ENCODE measurements around the gene CTNND2. TPM values are rescaled to one million over a fixed set of nuclear protein-coding genes. Genes with fewer than 3 reads are reported as not detected.

CTNND2 gene
- total RNA-seq: 1.1 TPM

GRCh38 chr5:11904265-11904906, at the start of gene CTNND2:
TSS of gene CTNND2 (minus strand) at chr5:11904446. CDS start at chr5:11903853, 593 bp downstream.
- DNase-seq (ENCODE audit: low spot score): peak; percentile 45
- ATAC-seq: peak; percentile 71

DNA sequence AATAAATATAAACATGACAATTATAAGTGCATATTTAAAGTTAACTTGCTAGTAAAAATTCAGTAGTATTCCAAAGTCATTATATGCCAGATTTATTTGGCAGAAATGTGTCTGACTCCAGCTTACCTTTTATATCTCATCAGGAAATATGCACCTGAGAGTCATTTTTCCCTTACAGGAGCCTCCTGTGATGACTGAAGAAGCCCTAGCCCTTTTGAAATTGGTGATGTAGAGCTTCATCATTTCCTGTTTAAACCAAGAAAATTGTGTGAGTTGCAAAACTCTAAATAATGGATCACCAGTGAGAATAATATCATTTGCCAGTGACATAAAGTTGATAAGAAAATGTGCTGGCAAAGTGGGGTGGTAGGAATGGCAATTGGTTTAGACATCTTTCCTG, 42.1 kb upstream of the CTNND2 start:
- no peak for ATAC-seq

DNA sequence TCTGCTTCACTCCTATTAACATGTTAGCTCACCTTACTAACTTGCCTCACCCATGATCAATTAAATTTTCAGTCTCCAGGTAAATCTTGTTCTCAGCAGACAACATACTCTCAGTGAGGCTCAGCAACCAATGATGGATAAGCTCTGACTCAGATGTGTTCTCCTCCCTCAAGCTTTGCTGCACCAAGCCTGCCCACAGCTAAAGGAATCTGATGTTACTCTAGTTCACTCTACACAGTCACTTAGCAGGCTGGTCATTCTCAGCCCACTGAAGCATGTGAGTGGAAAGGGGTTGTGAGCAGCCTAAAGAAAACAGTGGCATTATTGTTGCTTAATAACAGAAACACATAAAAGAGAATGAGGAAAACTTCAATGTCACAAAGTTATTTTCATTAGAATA, 37.3 kb upstream of the CTNND2 start:
- ATAC-seq: no peak
- no peak for DNase-seq (ENCODE audit: low spot score)

More for the DNA sequence above, 42.1 kb upstream of the CTNND2 start:
- DNase-seq (ENCODE audit: low spot score): no peak

DNA sequence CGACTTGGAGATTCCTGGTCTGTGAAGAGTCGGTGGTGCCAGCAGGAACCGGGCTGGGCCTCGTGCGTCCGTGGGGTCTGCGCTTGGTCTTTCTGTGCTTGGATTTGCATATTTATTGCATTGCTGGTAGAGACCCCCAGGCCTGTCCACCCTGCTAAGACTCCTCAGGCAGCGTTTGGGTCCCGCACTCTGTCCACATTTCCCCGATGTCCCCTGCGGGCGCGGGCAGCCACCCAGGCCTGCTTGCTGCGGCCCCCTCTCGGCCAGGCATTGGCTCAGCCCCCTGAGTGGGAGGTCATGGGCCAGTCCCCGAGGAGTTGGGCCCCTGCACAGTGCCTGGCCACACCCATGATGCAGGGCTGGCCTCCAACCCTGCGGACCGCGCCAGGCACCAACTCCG, 27.4 kb upstream of the CTNND2 start:
- DNase-seq (ENCODE audit: low spot score) (no peak), ATAC-seq (no peak)

GRCh38 chr5:11928909-11929308, 24.7 kb upstream of the CTNND2 start:
- no peak for DNase-seq (ENCODE audit: low spot score)
- no peak for ATAC-seq

GRCh38 chr5:11925701-11926100, 21.5 kb upstream of the CTNND2 start:
- no peak for DNase-seq (ENCODE audit: low spot score)

DNA sequence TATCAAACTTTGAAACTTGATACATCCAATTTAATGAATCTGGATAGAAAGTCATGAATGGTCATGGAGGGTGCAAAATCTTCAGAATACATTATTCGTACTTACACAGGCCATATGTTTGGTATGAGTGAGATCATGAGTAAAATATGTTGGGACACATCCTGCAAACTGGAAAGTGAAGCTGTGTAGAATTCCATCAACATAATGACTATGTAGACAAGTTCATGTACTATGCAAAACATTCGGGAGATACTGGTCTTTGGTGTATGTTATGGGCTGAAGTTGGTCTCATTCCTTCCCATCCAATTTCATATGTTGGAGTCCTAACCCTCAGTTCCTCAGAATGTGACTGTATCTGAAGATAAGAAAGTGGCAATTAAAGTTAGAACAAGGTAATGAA, 18.1 kb upstream of the CTNND2 start:
- no peak for ATAC-seq
- no peak for DNase-seq (ENCODE audit: low spot score)

More at GRCh38 chr5:11925701-11926100, 21.5 kb upstream of the CTNND2 start:
- ATAC-seq: no peak

GRCh38 chr5:11918463-11919045, 14.3 kb upstream of the CTNND2 start:
- DNase-seq (ENCODE audit: low spot score) (no peak), ATAC-seq (no peak)

DNA sequence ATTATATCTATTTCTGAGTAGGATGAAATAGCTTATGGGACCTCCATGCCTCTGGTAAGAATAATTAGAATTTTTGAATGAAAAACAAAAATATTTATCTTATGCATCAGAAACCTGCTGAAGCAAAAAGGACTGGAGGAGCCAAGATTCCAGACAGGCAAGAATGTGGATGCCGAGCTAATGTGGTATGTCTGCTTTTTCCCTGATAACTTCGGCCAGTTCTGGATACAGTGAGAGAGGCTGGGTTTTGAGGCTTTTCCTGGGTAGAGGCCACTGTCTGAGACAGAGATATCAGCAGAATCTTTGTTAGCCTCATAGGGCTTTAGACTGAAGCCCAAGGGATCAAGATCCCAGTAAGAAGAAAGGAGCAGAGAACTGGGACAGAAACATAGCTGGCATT, 5.2 kb upstream of the CTNND2 start:
- no peak for ATAC-seq

GRCh38 chr5:11906497-11906896, 2.3 kb upstream of the CTNND2 start:
- no peak for ATAC-seq
- DNase-seq (ENCODE audit: low spot score): no peak

More for the DNA sequence above, 5.2 kb upstream of the CTNND2 start:
- no peak for DNase-seq (ENCODE audit: low spot score)

- no peak for ATAC-seq
- no peak for DNase-seq (ENCODE audit: low spot score)
These were observed 960 bp upstream of the CTNND2 start for GRCh38 chr5:11905206-11905605.

DNA sequence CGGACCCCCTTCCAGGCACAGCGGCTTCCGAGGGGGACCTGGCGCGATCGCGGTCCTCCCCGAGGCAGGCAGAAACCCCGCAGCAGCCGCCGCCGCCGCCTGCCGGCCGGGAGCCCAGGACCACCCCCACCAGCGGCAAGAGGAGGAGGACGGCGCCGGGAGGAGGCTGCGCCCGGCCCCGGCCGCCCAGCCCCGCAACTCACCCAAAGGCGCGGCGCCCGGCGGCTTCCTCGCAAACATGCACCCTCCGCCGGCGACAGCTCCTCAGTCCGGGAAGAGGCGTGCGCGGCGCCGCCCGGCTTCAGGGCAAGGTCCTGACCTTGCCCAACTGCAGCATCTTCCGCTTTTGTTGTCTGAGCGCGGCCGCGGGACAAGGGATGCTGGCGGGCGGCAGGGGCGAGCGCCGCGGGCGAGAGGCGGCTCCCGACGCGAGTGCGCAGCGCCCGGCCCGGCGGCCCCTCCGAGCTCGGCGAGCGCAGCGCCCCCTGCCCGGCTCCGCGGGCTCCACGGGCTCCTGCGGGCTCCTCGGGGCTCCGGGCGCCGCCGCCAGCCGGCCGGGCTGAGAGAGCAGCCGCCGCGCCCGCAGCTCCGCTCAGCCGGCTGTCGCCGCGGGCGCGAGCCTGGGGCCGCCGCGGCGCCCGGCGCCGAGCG, 507 bp downstream of the CTNND2 start:
- no peak for DNase-seq (ENCODE audit: low spot score)
- peak; percentile 75 for ATAC-seq

DNA sequence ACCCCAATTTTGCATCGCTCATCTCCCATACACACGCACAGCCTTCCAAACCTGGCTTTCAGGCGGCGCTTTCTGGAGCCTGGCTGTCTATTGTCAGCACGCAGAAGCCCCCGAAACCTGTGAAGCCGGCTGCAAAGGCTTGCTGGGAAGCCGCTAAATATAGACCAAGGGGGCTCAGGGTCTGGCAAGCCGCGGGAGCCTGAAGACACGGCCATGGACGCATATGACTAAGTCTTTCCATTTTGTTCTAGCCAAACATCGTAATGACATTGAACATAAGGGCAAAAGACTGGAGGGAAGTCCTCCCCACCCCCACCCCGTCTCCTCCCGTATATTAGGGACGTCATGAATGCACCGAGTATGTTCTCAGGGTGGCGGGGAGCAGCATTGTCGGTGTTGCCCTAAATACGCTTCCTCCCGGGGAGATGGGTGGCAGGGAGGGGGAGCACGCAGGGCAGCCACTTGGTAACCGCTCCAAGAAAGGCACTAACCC, 1.1 kb downstream of the CTNND2 start:
- no peak for ATAC-seq
- DNase-seq (ENCODE audit: low spot score): no peak

- ATAC-seq (no peak), DNase-seq (ENCODE audit: low spot score) (no peak)
These were observed 2.0 kb downstream of the CTNND2 start for GRCh38 chr5:11902201-11902619.

DNA sequence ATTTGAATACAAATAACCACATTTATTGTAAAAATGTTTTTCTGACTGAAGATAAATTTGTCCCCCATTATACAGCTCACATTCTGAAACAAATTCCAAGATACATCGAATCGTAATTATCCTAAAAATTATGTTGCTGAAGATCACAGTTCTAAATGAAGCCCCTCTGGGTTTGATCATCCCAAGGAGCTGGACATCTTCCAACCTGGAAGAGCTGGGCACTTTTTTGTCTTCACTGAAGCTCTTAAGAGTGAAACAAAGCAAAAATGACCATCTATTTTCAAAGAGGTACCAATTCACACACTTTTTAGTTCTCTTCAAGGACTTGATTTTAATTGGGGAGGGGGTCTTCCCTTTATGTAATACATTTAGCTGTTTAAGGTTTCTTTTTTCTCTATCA, 5.5 kb downstream of the CTNND2 start:
- no peak for DNase-seq (ENCODE audit: low spot score)

DNA sequence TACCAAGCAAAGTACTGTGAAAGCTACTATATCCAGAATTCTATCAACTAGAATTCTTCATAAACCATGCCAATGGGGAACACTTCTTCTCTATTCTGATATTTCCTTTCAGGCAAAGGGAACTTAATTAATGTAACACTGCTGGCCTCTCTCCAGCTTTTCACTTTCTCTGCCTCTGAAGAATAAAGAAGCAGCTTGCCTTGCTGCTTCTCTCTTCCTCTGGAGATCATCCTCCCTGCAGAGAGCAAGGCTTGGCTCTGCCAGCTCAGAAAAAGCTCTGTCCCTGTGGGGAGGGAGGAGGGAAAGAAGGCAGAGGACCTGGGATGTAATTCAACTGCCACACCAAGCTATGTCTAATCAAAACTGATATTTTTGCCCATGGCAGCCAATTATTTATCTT, 6.5 kb downstream of the CTNND2 start:
- ATAC-seq (no peak), DNase-seq (ENCODE audit: low spot score) (no peak)

More for the DNA sequence above, 5.5 kb downstream of the CTNND2 start:
- ATAC-seq: no peak

GRCh38 chr5:11894992-11895391, 9.3 kb downstream of the CTNND2 start:
- ATAC-seq: no peak

DNA sequence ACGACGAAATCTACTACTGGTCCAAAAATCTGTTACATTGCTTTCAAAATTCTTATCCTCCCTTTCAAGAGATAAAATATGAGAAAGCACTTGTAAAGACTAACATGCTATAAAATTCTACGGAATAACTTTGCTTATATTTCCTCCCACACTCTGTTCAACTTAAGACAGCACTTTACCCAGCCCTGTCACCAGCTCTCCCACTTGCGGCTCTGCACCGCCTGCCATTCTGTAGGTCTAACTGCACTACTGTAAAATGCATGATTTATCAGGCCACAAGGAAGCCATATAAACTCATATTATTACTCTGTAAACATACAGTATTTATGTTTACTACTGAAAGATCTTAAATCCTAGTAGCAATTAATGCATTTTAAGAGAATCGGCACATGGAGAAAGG, 11.4 kb downstream of the CTNND2 start:
- no peak for ATAC-seq
- DNase-seq (ENCODE audit: low spot score): no peak

More at GRCh38 chr5:11894992-11895391, 9.3 kb downstream of the CTNND2 start:
- DNase-seq (ENCODE audit: low spot score): no peak

- ATAC-seq (no peak), DNase-seq (ENCODE audit: low spot score) (no peak)
These were observed 13.5 kb downstream of the CTNND2 start for GRCh38 chr5:11890777-11891176.

DNA sequence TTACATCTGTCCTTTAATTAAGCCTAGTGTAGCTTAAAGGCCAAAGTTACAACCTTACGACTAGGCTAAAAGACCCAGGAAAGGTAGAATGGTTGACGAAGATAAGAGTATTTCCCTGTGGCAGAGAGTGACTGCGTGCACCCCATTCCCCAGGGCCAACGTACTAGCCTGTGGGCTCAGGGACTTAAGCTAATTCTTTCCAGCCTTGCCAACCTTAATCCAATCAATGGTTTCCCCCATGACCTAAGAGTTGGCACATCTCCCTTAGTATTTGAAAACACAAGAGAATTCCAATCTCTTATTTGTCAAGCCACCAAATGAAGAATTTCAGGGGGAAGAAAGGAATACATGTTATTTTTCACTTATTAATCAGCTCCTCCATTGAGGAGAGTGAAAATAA, 16.0 kb downstream of the CTNND2 start:
- no peak for DNase-seq (ENCODE audit: low spot score)
- ATAC-seq: no peak

- no peak for ATAC-seq
- DNase-seq (ENCODE audit: low spot score): no peak
These were observed 25.4 kb downstream of the CTNND2 start for GRCh38 chr5:11878814-11879213.

- no peak for DNase-seq (ENCODE audit: low spot score)
- no peak for ATAC-seq
These were observed 30.7 kb downstream of the CTNND2 start for GRCh38 chr5:11873587-11873986.
